Body of pancreas (tissue), 4 donors: ENCODE measurements around the gene MIOX.

ENCODE experiments used
- POLR2A ChIP-seq, 3 donors: fragments of 450-650 bp; IDR thresholded peaks; one replicate each; pipeline ENCODE4 v1.6.1; 2016; ENCODE audit warnings: antibody characterized with exemption in 3 of 3, mild to moderate bottlenecking in 2 of 3
- TF ChIP-seq, protein P1 (sequence below), 7 experiments: fragments of 450-650 bp in 4 of 7; fragments of 200-600 bp in 3 of 7; sonication (generic) in 3 of 7; IDR thresholded peaks; one replicate each; pipeline ENCODE4 v1.5.1; 2016 to 2019; ENCODE audit warnings: antibody characterized with exemption in 7 of 7

DNA sequence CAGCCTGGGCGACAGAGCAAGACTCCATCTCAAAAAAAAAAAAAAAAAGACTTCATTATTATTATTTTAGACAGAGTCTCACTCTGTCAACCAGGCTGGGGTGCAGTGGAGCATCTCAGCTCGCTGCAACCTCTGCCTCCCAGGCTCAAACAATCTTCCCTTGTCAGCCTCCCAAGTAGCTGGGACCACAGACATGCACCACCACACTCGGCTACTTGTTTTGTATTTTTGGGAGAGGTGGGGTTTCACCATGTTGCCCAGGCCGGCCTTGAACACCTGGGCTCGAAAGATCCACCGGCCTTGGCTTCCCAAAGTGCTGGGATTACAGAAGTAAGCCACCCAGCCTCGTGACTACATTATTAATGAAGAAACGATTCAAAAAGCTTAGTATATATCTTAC, 48.5 kb downstream of the MIOX start:
- TF ChIP-seq, protein P1, sequence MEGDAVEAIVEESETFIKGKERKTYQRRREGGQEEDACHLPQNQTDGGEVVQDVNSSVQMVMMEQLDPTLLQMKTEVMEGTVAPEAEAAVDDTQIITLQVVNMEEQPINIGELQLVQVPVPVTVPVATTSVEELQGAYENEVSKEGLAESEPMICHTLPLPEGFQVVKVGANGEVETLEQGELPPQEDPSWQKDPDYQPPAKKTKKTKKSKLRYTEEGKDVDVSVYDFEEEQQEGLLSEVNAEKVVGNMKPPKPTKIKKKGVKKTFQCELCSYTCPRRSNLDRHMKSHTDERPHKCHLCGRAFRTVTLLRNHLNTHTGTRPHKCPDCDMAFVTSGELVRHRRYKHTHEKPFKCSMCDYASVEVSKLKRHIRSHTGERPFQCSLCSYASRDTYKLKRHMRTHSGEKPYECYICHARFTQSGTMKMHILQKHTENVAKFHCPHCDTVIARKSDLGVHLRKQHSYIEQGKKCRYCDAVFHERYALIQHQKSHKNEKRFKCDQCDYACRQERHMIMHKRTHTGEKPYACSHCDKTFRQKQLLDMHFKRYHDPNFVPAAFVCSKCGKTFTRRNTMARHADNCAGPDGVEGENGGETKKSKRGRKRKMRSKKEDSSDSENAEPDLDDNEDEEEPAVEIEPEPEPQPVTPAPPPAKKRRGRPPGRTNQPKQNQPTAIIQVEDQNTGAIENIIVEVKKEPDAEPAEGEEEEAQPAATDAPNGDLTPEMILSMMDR (IDR thresholded peaks at IDR 0.05), result no peak
- no peak for TF ChIP-seq POLR2A (IDR thresholded peaks at IDR 0.05)
